GM21447 (cell line): ENCODE results near the gene SPRED2.

Experiments
- ATAC-seq: cut with Tn5 transposase; IDR thresholded peaks from one replicate; pipeline ENCODE4 v1.9.1; 2021; ENCODE audit not compliant: unreplicated experiment

Gene SPRED2

DNA sequence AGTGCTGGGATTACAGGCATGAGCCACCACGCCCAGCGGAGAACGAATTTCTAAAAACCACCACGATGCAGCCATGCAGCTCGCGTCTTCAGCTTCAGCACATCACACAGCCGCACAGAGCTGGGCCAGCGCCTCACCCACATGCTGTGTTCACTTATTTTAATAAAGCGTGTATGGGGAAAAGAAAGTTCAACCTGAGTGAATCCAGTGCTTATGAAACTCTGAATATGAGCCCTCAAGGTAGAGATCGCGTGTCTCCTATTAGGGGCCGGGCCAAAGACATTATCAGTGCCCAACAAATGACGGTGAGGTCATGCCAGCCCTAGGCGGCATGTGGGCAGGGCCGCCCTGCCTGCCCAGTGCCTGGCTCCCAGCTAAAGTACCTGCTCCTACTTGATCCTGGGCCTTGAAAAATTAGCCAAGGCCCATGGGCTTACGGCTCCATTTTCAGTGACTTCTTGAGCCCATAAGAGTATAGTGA, 44.3 kb downstream of the SPRED2 start:
- ATAC-seq = peak; percentile 63

DNA sequence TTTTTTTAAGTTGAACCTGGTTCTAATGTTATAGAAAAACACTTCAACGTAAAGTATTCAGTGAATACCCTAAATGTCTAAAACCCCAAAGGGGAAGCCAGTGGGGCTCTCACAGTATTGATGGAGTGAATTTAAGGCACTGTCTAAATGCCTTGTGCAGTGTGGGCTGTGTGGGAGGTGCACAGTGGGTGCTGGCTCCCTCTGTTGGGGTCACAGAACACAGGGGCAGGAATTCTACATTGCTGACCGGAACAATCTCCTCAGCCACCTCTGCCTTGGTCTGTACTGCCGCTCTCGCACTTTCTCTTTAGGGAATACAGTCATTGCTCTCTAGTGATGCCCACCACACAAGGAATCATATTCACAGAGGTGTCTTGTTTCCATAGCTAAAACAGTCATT, 45.4 kb downstream of the SPRED2 start:
- no peak for ATAC-seq

DNA sequence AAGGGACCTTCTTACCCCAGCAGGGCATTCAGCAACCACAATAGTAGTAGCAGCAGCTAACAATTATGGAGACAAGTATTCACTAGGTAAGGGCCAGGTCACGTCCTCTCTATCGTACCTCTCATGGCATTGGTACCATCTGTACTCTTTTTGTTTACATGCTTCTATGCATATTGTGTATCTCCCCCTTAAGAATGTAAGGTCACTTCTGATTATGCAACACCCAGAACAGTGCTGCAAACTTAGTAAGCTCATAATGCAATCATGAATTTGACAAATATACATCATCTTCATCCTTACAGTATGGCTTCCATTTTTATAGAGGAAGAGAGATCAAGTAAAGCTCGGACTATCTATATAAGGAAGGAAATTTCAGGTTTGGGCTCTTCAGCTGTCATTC, 46.1 kb downstream of the SPRED2 start:
- ATAC-seq = no peak

DNA sequence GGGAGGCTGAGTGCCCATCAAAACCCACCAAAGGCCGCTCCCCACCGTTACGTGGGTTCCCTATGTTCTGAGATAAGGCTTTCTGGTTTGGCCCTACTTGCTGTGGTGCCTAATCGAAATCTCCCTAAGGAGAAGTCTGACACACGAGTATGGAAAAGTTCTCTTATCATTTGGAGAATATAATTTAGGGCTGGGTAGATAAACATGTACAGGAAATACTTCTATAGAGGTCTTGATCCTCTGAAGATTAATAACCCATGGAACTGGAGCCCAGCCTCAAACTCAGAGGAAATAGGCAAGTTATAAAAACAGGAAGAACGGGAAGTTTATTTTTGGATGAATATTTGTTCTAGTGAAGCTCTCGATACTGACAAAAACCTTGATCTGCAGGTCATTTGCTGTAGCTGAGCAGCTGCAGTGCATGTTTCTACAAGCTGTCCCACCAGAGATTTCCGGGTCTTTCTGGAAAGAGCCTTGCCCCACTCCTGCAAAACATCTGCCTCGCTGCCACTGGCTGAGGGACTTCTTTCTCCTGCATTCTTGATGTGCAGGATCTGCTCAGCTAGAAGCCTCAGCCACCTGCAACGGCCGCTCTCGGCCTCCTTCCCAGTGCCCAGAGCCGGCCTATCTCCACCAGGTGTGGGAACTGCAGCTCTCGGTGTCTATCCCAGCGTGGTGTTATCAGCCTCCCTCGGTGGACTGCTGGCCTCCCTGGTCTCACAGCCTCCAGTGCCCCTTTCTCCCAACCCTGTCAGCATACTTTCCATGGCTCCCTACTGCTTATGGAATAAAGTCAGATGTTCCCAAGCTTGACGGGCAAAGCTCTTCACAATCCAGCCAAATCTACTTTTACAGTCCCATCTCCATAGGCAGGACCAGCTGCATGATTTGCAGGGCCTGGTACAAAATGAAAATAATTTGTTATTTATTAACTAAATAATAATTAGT, 48.6 kb downstream of the SPRED2 start:
- ATAC-seq = no peak

DNA sequence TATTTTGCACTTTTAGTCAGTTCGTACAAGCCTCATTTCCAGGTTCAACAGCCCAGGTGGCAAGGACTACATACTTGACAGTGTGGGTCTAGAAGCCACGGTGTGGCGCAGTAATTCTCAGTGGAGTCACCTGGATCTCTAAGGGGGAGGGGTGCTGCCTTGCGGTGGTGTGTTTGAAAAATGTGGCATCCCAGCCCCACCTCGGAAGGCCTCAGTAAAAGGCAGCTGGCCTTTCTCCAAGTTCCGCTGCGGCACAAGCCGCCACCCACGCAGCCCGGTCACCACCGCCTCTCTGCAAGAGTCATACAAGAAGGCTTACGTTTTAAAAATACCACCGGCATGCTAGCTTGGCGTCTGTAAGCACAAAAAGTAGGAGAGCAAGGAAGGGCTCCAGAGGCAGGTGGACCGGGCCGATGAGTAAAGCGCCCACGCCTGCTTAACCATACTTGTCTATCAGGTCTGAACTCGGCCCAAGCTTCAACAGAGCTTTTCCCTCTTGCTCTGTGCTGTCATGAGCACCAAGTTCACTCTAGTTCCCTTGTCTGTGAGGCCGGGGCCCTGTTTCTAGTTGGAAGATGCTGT, 49.5 kb downstream of the SPRED2 start:
- ATAC-seq = peak; percentile 85

DNA sequence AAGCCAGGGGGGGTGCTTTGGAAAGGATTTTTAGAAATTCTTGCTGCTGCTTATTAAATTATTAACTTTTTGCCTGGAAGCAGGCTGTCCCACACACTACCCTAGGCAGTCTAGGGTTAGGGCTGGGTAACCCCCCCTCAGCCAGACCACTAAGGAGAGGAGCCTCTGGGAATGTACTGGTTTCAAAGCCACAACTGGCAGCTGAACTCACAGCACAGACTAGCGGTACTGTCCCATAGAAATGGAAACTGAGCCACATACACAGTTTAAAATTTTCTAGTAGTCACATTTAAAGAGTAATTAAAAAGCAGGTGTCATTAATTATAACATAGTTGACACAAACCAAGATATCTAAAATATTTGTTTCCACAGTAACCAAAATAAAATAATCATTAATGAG, 50.1 kb downstream of the SPRED2 start:
- ATAC-seq = no peak

DNA sequence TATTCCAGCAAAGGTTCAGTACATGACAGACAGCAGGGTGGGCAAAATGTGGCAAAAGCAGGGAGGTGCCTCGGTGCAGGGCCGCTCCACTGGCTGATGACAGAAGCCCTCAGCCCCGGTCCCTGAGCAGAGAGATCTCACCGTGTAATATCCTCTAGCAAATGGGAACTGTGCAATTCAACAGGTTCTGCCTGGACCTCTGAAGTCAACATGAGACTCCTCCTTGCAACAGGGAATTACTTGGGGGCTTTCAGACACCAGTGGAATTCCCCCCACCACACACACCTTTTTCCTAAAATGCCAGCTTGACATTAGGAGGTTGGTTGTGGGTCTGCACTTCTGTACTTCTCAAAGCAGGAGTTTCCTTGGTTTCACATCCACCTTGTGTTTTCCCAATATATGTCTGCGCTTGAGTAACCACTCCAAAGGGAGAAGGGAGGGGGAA, 50.8 kb downstream of the SPRED2 start:
- ATAC-seq = no peak

DNA sequence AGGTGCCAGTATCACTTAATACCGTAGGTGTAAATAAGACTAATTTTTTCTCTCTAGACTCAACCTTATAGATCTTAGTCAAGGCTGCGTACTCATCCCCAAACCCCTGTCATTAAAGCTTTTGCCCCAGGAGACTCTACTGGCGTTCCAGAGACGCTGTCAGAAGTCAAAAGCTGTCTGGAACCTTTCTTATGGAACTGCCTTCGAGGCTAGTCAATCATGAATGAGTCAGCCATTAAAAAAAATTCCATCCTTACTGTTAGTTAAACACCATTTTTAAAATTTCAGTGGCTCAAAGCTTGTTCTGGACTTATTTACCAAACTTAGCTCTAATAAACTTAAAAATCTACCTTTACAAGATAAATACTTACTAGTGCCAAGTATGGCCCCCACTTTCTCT, 52.1 kb downstream of the SPRED2 start:
- no peak for ATAC-seq

DNA sequence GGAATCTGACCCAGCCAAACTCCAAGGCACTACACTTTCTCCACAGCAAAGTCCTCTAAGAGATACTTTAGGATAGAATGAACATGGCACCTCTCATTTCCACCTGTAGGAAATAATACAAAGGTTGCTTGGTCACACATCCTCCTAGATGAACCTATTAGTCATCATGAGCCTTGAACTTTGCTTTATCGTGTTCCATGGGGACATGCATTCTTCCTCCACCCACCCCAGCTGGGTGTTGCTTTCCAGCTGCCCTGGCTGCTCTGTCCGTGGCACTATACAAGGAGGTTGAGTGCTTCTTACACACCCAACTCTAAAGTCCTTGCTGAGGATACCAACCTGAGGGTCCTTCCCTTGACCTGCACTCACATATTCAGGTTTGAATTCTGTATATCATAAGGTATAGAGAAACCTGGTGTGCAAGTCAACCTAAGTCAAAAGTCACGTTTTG, 52.7 kb downstream of the SPRED2 start:
- no peak for ATAC-seq

DNA sequence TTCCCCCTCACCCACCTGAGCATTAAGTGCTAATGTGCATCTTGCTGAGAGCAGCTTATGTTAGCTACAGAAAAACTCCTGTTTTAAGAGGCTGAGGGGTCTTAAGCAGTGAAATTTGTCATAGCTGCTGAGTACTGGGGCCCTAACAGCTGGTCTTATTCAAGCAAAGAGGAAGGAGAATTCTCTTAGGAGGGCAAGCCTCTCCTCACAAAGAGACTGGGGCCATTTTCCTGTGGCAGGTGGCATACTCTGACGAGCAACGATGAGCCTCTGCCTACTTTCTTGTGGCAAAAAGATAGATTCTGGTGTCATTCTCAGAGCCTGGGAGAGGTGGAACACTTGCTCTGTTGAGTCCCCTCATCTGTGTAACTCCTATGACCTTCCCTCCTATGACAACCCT, 53.2 kb downstream of the SPRED2 start:
- no peak for ATAC-seq

DNA sequence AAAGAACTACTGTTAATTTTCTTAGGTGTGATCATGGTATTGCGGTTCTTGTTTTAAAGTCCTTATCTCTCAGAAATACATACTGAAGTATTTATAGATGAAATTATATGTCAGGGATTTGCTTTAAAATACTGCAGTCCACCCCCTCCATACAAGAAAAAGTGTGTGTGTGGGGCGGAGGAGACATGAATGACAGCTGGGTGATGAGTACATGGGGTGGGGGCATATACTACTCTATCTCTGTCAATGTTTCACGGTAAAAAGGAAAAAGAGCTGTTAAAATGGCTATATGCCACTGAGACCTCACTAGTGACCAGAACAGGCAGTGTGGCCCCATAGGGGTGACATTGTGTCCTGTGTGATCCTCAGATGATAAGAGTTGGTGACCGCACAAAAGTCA, 54.1 kb downstream of the SPRED2 start:
- no peak for ATAC-seq

DNA sequence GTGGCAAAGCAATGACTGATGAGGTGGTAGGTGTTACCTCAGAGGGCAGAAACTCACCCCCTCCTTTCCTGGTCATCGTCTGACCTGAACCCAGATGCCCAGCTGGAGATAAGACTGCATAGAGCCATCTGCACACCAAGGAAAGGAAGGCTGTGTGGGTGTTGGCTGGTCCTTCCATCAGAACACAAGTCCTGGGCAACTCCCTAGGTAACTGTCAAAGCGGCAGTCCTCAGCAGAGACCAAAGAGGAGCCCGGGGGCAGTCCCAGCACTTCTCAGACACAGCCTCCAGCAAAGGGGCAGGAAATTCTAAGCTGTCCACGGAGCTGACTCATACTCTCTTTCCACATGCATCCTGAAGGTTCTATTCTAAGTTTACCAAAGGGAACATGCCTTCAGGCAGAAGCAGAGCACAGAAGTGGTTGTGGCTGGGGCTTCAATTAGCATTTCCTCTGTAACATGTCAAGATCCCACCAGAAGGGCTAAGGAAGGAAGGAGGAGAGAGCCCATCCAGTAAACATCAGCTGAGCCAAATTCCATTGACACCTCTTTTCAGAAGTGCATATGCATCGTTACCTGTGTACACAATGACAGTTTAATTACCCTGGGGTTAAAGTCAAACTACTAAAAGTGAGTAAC, 54.7 kb downstream of the SPRED2 start:
- ATAC-seq = peak; percentile 61

DNA sequence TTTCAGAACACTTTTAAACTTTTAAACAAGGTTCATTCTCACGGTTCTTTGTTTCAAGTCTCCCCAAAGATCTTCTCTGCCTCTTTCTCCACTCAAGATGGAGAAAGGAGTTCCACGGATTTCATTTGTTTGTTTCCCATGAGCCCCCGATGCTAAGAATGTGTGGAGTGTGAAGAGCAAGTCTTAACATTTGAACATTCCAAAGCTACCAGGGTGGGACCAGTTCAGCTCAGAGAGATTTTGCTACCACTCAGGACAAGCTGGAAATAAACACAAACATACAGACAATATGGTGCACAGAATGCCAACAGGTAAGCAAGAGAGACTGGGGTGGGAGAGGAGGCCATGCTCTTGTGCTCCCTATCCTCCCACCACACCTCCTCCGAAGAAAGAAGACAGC, 56.7 kb downstream of the SPRED2 start:
- ATAC-seq = no peak

DNA sequence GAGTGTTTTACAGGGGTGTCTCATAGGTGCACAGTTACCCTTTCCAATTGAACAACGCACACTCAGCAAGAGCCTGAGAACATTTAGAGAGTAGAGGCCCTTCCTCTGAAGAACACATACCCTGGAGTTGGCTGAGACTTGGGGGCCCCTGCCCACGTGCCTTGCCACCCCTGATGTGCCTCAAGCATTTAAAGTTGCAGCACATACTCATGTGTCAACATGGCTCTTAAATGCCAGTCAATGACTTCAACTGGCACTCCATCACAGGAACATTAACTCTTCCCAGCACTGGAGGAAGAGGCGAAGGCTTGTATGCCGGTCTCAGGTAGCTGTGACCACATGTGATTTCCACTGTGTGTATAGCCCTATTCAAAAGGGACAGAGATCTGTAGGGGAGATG, 57.4 kb downstream of the SPRED2 start:
- ATAC-seq = no peak

DNA sequence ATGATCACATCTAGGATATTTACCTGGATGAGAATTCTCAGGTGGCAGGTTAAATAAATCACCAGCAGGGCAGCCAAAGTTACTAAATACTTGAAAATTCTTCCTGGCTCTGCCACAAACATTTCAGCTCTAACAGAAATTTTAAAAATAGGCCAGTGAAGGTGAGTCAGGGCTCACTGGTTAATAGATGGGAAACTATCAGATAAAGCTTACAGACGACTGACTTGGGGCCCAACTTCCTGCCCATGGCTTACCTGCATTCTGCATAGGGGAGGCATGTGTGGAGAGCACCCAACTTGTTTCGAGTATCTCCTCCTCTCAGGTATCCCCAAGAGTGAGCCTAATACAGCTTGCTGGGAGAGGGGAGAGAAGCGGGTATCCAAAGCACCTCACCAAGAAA, 57.8 kb downstream of the SPRED2 start:
- no peak for ATAC-seq

DNA sequence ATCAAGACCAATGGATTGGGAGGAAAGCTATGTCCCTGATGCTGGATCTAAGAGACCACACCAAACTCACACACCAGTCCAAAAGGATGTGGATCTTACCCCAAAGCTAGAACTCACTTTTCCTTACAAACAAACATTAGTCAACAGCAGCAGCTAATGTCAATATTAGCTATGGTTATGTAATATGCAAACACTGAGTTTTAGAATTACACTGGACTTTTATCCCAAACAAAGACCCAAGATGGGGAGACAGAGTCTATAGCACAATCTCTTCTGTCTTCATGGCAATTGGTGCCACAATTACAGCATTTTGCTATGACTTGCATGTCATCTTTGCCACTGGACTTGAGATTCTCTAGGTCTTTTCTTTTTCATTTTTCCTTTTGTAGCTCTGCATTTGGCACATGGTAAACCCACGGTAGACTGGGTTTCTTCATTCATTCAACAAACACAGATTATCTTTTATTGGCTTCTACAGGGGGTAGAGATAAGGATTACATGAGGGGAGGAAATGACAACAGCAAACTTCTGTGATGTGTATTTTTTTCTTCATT, 59.0 kb downstream of the SPRED2 start:
- no peak for ATAC-seq

DNA sequence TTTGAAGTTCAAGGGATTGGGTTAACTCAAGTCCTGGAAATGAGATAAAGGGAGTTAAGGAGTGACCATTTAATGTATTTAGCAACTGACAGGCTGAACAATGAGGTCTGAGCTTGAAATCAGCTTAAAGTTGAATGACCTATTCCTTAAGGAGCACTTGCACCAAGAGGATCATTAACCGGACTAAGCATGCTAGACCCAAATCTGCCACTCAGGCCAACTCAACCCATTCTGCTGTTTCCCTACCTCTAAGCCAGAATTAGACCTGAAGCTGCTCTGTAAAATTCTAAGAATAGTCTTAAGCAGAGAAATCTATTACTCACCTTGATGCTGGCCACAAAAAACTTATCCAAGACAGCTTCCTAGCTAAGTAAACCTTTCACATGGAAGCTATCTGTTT, 59.8 kb downstream of the SPRED2 start:
- ATAC-seq = no peak

DNA sequence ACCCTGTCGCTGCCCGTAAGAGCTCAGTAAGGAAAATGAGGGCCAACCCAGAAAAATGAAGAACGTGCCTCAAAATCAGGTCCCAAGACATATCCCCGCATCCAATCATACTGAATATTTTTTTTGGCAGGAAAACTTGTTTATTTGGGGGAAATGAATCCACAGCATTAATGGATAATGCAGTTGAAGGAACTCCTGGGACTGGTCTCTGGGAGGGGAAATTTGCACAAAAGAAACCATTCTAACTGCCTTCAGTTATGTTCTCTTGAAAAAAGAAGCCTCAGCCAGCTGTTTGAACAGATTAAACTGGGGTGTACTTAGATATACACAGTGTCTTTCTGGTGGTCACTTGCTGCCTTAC, 61.3 kb downstream of the SPRED2 start:
- ATAC-seq = no peak

DNA sequence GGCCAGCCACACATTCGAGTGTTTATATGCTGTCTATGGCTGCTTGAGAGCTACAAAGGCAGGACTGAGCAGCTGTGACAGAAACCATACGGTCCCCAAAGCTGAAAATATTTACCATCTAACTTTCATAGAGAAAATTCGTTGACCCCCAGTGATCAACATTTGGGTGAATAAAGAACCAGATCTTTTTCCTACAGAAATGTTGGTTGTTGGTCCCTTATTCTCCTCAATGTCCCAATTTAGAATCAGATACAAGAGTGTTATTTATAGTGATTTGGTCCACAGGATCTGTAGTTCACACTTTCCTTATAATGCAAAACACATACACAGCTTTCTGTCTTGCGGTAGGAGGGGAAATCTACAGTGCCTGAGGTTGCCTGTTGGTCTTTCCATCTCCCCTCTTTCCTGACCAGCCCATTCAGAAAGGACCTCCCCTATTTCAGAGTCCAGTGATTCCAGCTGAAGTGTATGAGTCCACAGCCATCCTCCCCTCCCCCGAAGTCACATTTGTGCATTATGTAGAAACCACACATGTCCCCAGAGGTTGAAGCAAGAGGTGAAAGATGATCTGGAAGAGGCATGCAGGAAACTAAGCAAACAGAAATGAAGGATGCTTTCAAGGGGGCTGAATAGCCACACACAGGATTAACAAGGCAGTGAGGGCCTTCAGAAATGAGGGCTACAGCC, 61.9 kb downstream of the SPRED2 start:
- ATAC-seq = peak; percentile 71

DNA sequence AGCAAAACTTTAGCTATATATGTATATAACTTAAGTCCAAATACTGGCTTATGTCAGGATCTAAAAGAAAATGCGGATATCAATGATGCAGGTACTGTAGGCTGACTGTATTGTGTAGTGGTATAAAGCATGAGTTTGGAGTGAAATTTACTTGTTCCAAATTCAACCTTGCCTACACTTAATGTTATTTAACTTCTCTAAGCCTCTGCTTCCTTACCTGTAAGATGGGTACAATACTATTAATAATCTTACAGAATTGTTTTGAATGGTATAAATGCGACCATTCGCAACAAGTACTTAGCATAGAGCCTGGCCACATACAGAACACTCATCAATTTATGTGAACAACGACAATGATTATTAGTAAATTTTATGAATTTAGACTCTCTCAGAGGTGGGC, 62.4 kb downstream of the SPRED2 start:
- no peak for ATAC-seq

DNA sequence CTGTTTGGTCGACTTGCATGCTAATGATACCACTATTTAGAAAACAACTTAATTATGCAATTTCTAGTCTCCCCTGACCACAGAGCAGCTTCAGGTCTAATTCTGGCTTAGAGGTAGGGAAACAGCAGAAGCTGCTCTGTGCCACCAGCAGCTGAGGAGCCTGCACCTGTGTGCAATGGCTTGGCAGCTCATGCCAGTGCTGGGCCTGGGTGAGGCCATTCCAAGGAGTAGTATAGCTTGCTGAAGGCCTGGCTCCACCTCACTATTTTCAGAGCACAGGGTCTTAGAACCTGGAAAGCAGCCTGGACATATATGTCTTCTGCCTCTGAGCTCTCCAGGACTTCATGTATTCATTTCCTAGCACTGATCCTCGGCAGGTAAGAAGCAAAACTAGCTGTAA, 62.8 kb downstream of the SPRED2 start:
- ATAC-seq = no peak
